Measurements from ENCODE around the gene NCAPD3.

Gene NCAPD3, protein sequence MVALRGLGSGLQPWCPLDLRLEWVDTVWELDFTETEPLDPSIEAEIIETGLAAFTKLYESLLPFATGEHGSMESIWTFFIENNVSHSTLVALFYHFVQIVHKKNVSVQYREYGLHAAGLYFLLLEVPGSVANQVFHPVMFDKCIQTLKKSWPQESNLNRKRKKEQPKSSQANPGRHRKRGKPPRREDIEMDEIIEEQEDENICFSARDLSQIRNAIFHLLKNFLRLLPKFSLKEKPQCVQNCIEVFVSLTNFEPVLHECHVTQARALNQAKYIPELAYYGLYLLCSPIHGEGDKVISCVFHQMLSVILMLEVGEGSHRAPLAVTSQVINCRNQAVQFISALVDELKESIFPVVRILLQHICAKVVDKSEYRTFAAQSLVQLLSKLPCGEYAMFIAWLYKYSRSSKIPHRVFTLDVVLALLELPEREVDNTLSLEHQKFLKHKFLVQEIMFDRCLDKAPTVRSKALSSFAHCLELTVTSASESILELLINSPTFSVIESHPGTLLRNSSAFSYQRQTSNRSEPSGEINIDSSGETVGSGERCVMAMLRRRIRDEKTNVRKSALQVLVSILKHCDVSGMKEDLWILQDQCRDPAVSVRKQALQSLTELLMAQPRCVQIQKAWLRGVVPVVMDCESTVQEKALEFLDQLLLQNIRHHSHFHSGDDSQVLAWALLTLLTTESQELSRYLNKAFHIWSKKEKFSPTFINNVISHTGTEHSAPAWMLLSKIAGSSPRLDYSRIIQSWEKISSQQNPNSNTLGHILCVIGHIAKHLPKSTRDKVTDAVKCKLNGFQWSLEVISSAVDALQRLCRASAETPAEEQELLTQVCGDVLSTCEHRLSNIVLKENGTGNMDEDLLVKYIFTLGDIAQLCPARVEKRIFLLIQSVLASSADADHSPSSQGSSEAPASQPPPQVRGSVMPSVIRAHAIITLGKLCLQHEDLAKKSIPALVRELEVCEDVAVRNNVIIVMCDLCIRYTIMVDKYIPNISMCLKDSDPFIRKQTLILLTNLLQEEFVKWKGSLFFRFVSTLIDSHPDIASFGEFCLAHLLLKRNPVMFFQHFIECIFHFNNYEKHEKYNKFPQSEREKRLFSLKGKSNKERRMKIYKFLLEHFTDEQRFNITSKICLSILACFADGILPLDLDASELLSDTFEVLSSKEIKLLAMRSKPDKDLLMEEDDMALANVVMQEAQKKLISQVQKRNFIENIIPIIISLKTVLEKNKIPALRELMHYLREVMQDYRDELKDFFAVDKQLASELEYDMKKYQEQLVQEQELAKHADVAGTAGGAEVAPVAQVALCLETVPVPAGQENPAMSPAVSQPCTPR (N-terminal part only)

GRCh38 chr11:134223836-134224709 is at the start of gene NCAPD3, which contains the start of gene VPS26B:
TSS of gene NCAPD3 (minus strand) at chr11:134223967. CDS start at chr11:134223926, 41 bp downstream.
TSS of gene VPS26B (plus strand) at chr11:134224671. CDS start at chr11:134225123, 452 bp downstream.
- H3K4me1 ChIP-seq (ENCODE audit: low read depth, poor library complexity, severe bottlenecking), result peaks cover 32% of the 10 kb centered on the region
- H3K9ac ChIP-seq, result peak within 1 kb of the TSS; percentile 65
- TF ChIP-seq, protein P1, sequence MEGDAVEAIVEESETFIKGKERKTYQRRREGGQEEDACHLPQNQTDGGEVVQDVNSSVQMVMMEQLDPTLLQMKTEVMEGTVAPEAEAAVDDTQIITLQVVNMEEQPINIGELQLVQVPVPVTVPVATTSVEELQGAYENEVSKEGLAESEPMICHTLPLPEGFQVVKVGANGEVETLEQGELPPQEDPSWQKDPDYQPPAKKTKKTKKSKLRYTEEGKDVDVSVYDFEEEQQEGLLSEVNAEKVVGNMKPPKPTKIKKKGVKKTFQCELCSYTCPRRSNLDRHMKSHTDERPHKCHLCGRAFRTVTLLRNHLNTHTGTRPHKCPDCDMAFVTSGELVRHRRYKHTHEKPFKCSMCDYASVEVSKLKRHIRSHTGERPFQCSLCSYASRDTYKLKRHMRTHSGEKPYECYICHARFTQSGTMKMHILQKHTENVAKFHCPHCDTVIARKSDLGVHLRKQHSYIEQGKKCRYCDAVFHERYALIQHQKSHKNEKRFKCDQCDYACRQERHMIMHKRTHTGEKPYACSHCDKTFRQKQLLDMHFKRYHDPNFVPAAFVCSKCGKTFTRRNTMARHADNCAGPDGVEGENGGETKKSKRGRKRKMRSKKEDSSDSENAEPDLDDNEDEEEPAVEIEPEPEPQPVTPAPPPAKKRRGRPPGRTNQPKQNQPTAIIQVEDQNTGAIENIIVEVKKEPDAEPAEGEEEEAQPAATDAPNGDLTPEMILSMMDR (conservative IDR thresholded peaks at IDR 0.05; ENCODE audit: low read depth, low read length), result no peak
- H3K36me3 ChIP-seq (ENCODE audit: insufficient read depth), result 0 out of 2 replicates have a peak, but pooled peaks cover 4% of the 10 kb centered on the region
- H3K79me2 ChIP-seq (ENCODE audit: insufficient read depth, low read depth), result peaks cover 70% of the 10 kb centered on the region
- H4K20me1 ChIP-seq (ENCODE audit: insufficient read depth), result no peaks in the 10 kb centered on the region
- no peak within 1 kb of the TSS for H3K4me3 ChIP-seq (IDR thresholded peaks at IDR 0.05; ENCODE audit: insufficient read depth, low read depth, low read length)
- H3K27ac ChIP-seq, result peak within 1 kb of the TSS; percentile 76
- H3K27me3 ChIP-seq (ENCODE audit: insufficient read depth, low read depth), result no peaks in the 10 kb centered on the region
- peak within 1 kb of the TSS; percentile 73 for H3K4me2 ChIP-seq
- H2AFZ ChIP-seq (ENCODE audit: low read depth), result peak within 1 kb of the TSS; percentile 82

DNA sequence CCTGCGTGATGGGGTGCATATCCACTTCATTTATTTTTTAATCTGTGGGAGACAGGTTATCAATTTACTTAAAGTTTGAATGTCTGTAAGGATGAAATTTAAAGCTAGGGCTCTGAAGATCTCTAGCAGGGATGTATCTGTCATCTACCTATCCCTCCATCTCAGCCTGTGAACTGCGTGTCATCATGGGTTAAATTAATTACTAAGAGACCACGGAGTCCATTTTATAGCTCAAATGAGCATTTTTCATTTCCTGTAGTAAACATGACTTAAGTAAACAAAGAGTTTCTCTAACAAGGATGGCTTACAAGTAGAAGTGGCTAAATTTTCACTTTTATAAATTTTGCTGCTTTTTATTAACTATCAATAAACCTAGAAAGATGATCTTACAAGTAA is 49.5 kb upstream of the NCAPD3 start:
- H3K9ac ChIP-seq, result no peak overlapping the region
- H2AFZ ChIP-seq (ENCODE audit: low read depth), result no peak overlapping the region
- H3K4me2 ChIP-seq, result peak overlapping the region; percentile 57; the same call in 1 of the 2 replicates
- H3K27me3 ChIP-seq (ENCODE audit: insufficient read depth, low read depth), result no peaks in the 10 kb centered on the region
- peaks cover 30% of the 10 kb centered on the region for H3K4me1 ChIP-seq (ENCODE audit: low read depth, poor library complexity, severe bottlenecking)
- H3K27ac ChIP-seq, result no peak overlapping the region
- no peaks in the 10 kb centered on the region for H4K20me1 ChIP-seq (ENCODE audit: insufficient read depth)
- H3K4me3 ChIP-seq (IDR thresholded peaks at IDR 0.05; ENCODE audit: insufficient read depth, low read depth, low read length), result no peak overlapping the region
- TF ChIP-seq, protein P1 (conservative IDR thresholded peaks at IDR 0.05; ENCODE audit: low read depth, low read length), result no peak
- no peaks in the 10 kb centered on the region for H3K79me2 ChIP-seq (ENCODE audit: insufficient read depth, low read depth)
- H3K36me3 ChIP-seq (ENCODE audit: insufficient read depth), result no peaks in the 10 kb centered on the region

- H4K20me1 ChIP-seq (ENCODE audit: insufficient read depth), result no peaks in the 10 kb centered on the region
- no peaks in the 10 kb centered on the region for H3K79me2 ChIP-seq (ENCODE audit: insufficient read depth, low read depth)
- no peaks in the 10 kb centered on the region for H3K36me3 ChIP-seq (ENCODE audit: insufficient read depth)
- TF ChIP-seq, protein P1 (conservative IDR thresholded peaks at IDR 0.05; ENCODE audit: low read depth, low read length), result no peak
- H3K9ac ChIP-seq, result no peak overlapping the region
- H2AFZ ChIP-seq (ENCODE audit: low read depth), result no peak overlapping the region
- no peak overlapping the region for H3K4me3 ChIP-seq (IDR thresholded peaks at IDR 0.05; ENCODE audit: insufficient read depth, low read depth, low read length)
- H3K27me3 ChIP-seq (ENCODE audit: insufficient read depth, low read depth), result no peaks in the 10 kb centered on the region
- no peak overlapping the region for H3K27ac ChIP-seq
- no peak overlapping the region for H3K4me2 ChIP-seq
- peaks cover 30% of the 10 kb centered on the region for H3K4me1 ChIP-seq (ENCODE audit: low read depth, poor library complexity, severe bottlenecking)
Measured at GRCh38 chr11:134272381-134273316, 48.9 kb upstream of the NCAPD3 start.

Data from KMS-11 (cell line).